SW480 (cell line): ENCODE results near the gene GRIN2A.

Experiments used
- DNase-seq: peaks from one replicate; pipeline ENCODE4 v3.0.0-alpha.2; 2016; ENCODE audit warnings: low spot score

GRIN2A gene

GRCh38 chr16:9965079-9965478, 217.1 kb downstream of the GRIN2A start:
- DNase-seq: no peak

GRCh38 chr16:9964426-9964825, 217.8 kb downstream of the GRIN2A start:
- DNase-seq: no peak

DNA sequence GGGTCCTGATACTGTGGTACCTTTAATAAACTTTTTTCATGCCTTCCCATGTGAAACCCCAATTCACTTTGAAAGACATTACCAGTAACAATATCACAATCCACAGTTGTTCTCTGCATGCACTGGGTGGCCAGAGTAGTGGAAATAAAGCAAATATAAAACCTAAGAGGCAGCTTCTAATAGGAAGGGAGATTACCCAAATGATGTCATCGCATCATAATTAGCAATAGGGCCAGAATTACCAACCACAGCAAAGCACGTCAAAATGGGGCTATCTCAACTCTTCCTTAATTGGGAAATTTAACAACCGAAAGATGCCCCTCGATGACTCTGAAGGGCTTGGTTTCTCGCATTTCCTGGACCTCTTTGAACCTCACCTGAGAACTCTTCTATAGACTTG, 224.8 kb downstream of the GRIN2A start:
- DNase-seq: no peak

DNA sequence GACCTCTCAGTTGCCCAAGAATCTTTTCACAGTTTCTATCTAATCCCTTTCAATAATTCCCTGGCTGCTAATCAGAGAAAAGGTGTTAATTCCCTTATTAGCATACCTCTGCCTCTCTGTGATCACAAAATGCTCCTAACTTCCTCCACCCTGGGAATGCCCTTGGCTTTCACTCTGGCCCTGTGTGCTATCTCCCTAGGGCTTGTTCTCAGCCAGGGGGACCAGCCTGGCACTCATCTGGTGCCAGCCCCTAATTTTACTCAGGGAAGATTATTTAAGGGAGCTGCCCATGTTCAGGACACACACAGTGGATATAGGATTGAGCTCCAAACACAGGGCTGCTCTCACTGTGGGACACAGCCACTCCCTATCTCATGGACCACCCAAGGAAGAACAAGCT, 225.2 kb downstream of the GRIN2A start:
- no peak for DNase-seq

- DNase-seq: no peak
Observed at GRCh38 chr16:9955677-9956076, 226.6 kb downstream of the GRIN2A start.

GRCh38 chr16:9953908-9954570, 228.2 kb downstream of the GRIN2A start:
- DNase-seq: no peak

DNA sequence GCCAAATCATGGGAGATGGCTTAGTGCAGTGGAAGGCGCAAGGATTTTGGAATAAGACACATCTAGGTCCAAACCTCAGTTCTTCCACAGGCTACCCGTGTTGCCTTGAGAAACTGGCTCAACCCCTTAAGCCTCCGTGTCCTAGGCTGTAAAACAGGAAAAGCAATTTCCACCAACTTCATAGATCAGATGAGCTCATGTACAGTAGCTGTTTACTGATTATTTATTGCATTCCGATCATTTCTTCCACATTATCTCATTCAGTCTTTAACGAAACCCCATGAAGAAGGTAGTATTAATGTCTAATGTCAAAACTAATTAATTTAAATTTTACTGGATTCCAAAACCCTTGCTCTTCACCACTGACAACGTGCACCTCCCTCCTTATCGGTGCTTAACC, 231.6 kb downstream of the GRIN2A start:
- DNase-seq: no peak

DNA sequence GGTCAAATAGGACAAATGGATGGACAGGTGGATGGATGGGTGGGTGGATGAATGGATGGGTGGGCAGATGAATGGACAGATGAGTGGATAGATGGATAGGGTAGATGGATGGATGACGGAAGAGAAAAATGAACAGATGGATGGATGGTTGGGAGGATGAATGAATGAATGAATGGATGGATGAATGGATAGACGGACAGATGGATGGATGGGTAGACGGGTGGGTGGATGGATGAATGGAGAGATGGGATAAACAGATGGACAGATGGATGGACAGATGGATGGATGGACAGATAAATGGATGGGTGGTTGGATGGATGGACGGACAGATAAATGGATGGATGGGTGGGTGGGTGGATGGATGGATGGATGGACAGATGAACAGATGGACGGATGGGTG, 232.8 kb downstream of the GRIN2A start:
- no peak for DNase-seq

- DNase-seq: no peak
Observed at GRCh38 chr16:9948933-9949332, 233.3 kb downstream of the GRIN2A start.

DNA sequence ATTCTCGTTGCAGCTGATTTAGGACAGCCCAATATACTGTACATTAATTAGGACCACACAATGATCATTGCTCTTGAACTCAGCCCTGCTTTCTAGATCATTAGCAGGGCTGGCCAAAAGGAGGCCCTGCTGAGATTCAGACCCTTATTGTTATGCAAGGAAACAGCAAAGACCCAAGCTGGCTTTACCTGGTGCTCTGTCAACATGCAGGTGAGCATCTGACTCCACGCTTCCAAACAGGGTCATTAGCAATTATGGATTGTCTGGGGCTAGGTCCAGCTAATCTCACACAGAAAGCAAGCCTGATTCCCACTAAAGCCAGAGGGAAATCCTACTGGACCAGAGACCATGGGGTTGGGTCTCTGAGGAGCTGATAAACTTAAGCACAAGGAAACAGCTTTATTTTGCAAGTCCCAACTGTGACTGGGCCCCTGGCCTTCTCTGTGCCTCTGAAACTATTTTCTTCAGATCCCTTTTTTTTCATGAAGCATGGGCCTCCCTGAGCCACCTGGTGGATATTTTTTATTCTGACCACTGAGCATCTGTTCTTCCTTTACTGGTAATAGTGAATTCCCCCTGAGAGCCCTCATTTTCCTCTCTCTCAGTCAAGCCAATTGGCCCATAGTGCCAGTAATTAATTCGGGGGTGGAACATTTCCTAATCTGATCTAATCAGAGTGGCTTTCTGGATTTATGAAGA, 236.1 kb downstream of the GRIN2A start:
- no peak for DNase-seq

DNA sequence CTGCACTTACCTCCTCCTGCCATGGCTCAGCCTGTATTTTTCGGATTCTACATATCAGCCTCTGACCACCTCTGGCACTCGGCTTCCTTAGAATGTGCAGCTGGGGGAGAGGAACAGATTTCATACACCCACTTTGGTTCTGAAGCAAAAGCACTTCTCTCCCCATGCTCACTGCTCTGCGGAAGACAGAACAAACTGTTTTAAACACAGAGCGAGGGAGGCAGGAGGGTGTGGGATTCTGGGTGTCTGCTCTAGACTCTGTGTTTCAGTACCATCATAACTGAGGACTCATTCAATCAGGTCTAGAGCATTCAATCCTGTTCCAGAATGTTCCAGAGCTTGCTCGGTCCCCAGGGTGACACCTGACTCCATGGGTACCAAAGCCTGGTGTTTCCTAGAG, 239.1 kb downstream of the GRIN2A start:
- no peak for DNase-seq

DNA sequence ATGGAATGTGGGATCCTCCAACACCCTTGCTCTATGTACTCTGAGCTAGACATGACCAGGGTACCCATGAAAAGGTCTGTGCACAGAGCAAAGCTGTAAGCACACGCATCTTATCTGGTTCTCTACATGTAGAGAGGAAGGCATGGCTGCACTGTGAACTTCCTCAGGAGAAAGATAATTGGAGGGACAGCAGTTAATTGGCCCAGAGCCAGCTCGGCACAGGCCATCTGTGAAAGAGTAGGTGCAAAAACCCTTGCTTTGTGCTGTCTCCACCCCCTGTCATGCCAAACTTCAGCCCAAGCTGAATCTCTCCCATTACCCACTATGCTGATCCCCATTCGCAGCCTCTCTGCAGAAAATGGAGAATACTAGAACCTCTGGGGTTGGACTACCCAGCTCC, 241.0 kb downstream of the GRIN2A start:
- DNase-seq: no peak

- no peak for DNase-seq
Observed at GRCh38 chr16:9934723-9935508, 247.3 kb downstream of the GRIN2A start.

- no peak for DNase-seq
Observed at GRCh38 chr16:9932919-9933653, 249.1 kb downstream of the GRIN2A start.

DNA sequence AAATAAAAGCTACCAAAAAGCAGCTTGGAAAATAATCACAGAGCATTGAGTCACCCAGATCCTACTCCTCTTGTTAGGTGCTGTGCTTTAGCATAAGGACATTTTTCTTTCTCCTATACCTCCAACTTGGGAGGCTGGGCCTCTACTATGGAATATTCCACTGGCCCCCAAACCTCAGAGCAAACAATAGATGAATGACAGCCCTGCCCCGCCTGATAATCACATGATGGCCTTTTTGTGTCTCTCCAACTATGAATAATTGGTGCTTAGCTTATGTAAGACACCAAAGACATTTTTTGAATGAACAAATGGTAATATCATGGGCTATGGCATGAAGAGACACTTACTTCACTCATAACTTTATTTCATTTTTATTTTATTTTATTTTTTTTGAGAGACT, 250.2 kb downstream of the GRIN2A start:
- DNase-seq: no peak

- no peak for DNase-seq
Observed at GRCh38 chr16:9929836-9930235, 252.4 kb downstream of the GRIN2A start.

GRCh38 chr16:9929313-9929712, 252.9 kb downstream of the GRIN2A start:
- DNase-seq: no peak

GRCh38 chr16:9922441-9922840, 259.8 kb downstream of the GRIN2A start:
- DNase-seq: no peak

- no peak for DNase-seq
Observed at GRCh38 chr16:9921997-9922396, 260.2 kb downstream of the GRIN2A start.

DNA sequence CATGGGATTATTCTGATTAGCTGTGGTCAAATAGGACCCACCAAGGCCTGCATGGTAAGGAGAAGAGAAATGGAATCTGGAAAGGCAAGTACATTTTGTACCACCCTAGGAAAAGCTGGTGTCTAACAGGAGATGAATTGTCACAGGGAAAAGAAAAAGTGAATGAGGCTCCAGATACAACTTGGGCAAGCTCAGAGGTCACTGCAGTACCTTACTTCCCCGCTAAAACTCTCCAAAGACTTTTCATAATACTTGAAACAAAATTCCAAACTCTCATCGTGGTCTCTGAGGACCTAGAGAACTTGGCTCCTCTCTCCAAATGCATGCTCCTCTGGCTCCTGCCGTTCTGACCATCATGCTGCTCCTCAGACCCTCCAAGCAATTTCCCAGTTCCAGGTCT, 262.8 kb downstream of the GRIN2A start:
- no peak for DNase-seq

GRCh38 chr16:9917691-9918090, 264.5 kb downstream of the GRIN2A start:
- DNase-seq: no peak

GRCh38 chr16:9913604-9914326, 268.5 kb downstream of the GRIN2A start:
- no peak for DNase-seq
